ENCODE data around the gene PSG5. TPM values are rescaled to one million over a fixed set of nuclear protein-coding genes. Genes with fewer than 3 reads are reported as not detected.
"Not testable (repeated sequence)": the region's sequence is repeated elsewhere in the genome, so short reads cannot be mapped to it uniquely, and the experiment has no call there.

The PSG5 gene
- total and polyA plus RNA-seq, 9 donors = 0.22 to 0.80 (median 0.41) TPM

GRCh38 chr19:43207991-43208390, 21.7 kb upstream of the PSG5 start:
- H3K27ac ChIP-seq (ENCODE audit: low read length) = no peak overlapping the region
- no peaks in the 10 kb centered on the region for H3K9me3 ChIP-seq (replicated peaks; ENCODE audit: control insufficient read depth, low read depth, low read length)
- no peaks in the 10 kb centered on the region for H3K27me3 ChIP-seq (ENCODE audit: control insufficient read depth, insufficient read depth, low read length)
- WGBS (ENCODE audit: insufficient coverage) = 73% methylated on average over 4 of the region's 4 CpGs
- H3K4me1 ChIP-seq (ENCODE audit: control insufficient read depth, insufficient read depth, low read length) = no peaks in the 10 kb centered on the region
- H3K36me3 ChIP-seq (ENCODE audit: control insufficient read depth, insufficient read depth, low read length) = no peaks in the 10 kb centered on the region
- H3K4me3 ChIP-seq (ENCODE audit: low read length) = no peak overlapping the region
- DNase-seq = no peak

DNA sequence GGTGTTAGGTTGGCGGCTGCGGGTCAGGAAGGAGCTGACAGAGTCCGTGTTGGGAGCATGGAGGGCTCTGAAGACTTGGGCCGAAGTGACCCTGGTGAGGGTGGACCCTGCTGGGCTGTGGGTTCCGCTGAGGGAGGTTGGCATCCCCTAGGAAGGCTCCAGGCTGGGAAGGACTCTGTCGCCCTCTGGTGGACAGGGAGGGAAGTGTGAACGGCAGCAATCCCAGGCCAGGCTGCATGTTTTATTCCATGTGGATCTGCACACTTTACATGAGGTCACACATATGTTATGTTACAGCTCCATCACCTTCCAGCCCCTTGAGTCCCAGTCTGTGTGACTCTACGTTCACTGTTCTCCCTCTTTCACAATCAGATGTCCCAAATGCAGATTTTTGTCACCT, 20.8 kb upstream of the PSG5 start:
- H3K4me1 ChIP-seq (ENCODE audit: control insufficient read depth, insufficient read depth, low read length) = not testable (repeated sequence)

DNA sequence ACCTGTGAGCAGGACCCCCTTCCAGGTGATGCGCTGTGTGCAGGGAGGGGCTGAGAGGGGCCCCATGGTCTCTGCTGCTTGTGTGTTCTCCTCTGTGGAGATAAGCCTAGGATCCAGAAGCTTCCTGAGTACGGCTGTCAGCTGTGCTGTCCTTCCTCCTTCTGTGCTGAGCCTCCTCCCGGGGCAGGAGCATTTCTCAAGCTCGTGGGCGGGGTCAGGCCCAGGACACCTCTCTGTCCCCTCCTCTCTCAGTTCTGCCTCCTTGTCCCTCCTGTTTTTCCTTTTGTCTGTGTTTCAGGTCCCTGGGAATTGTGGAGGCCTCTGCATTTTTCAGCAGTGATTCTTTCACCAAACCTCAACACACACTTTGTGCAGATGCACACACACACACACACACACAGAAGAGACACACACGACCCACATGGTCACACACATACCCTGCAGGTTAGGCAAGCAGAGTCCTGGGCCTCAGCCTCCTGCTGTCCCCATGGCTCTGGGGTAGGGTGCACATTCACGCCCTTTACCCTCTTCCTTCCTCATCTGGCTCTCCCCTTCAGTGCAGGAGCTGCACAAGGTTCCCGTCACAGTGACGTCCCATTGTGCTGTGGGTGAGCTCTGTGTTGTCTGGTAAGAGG, 19.3 kb upstream of the PSG5 start, which contains the start of gene PSG4:
PSG4 (minus strand) TSS at position 168 of the 635 bp plus-strand sequence; CDS start at position 66, 102 bp downstream.
- H3K27ac ChIP-seq (ENCODE audit: low read length); H3K36me3 ChIP-seq (ENCODE audit: control insufficient read depth, insufficient read depth, low read length); H3K4me3 ChIP-seq (ENCODE audit: low read length); H3K27me3 ChIP-seq (ENCODE audit: control insufficient read depth, insufficient read depth, low read length); H3K9me3 ChIP-seq (replicated peaks; ENCODE audit: control insufficient read depth, low read depth, low read length); H3K4me1 ChIP-seq (ENCODE audit: control insufficient read depth, insufficient read depth, low read length); DNase-seq: not testable (repeated sequence)
- no CpG with 5 or more reads among the region's 9 CpGs for WGBS (ENCODE audit: insufficient coverage)

More for the DNA sequence above, 20.8 kb upstream of the PSG5 start:
- H3K27me3 ChIP-seq (ENCODE audit: control insufficient read depth, insufficient read depth, low read length); H3K27ac ChIP-seq (ENCODE audit: low read length); H3K36me3 ChIP-seq (ENCODE audit: control insufficient read depth, insufficient read depth, low read length); H3K9me3 ChIP-seq (replicated peaks; ENCODE audit: control insufficient read depth, low read depth, low read length); H3K4me3 ChIP-seq (ENCODE audit: low read length): not testable (repeated sequence)
- peak; percentile 1 for DNase-seq
- WGBS (ENCODE audit: insufficient coverage) = 69% methylated on average over 2 of the region's 8 CpGs

GRCh38 chr19:43203611-43204010, 17.3 kb upstream of the PSG5 start:
- H3K27ac ChIP-seq (ENCODE audit: low read length); H3K4me1 ChIP-seq (ENCODE audit: control insufficient read depth, insufficient read depth, low read length); H3K36me3 ChIP-seq (ENCODE audit: control insufficient read depth, insufficient read depth, low read length); H3K4me3 ChIP-seq (ENCODE audit: low read length); H3K9me3 ChIP-seq (replicated peaks; ENCODE audit: control insufficient read depth, low read depth, low read length); H3K27me3 ChIP-seq (ENCODE audit: control insufficient read depth, insufficient read depth, low read length); DNase-seq: not testable (repeated sequence)
- WGBS (ENCODE audit: insufficient coverage) = no CpG with 5 or more reads among the region's 7 CpGs

- H3K36me3 ChIP-seq (ENCODE audit: control insufficient read depth, insufficient read depth, low read length); H3K27me3 ChIP-seq (ENCODE audit: control insufficient read depth, insufficient read depth, low read length); H3K9me3 ChIP-seq (replicated peaks; ENCODE audit: control insufficient read depth, low read depth, low read length); H3K27ac ChIP-seq (ENCODE audit: low read length); H3K4me3 ChIP-seq (ENCODE audit: low read length); H3K4me1 ChIP-seq (ENCODE audit: control insufficient read depth, insufficient read depth, low read length); DNase-seq: not testable (repeated sequence)
- 88% methylated on average over 1 of the region's 2 CpGs for WGBS (ENCODE audit: insufficient coverage)
Measured at GRCh38 chr19:43201891-43202290, 15.6 kb upstream of the PSG5 start.

GRCh38 chr19:43201337-43201801, 15.0 kb upstream of the PSG5 start:
- not testable (repeated sequence) for H3K27ac ChIP-seq (ENCODE audit: low read length); H3K4me1 ChIP-seq (ENCODE audit: control insufficient read depth, insufficient read depth, low read length); H3K36me3 ChIP-seq (ENCODE audit: control insufficient read depth, insufficient read depth, low read length); H3K4me3 ChIP-seq (ENCODE audit: low read length); H3K27me3 ChIP-seq (ENCODE audit: control insufficient read depth, insufficient read depth, low read length); DNase-seq; H3K9me3 ChIP-seq (replicated peaks; ENCODE audit: control insufficient read depth, low read depth, low read length)
- 74% methylated on average over 5 of the region's 7 CpGs for WGBS (ENCODE audit: insufficient coverage)

GRCh38 chr19:43198686-43199419, 12.5 kb upstream of the PSG5 start:
- H3K27ac ChIP-seq (ENCODE audit: low read length); DNase-seq; H3K9me3 ChIP-seq (replicated peaks; ENCODE audit: control insufficient read depth, low read depth, low read length); H3K4me1 ChIP-seq (ENCODE audit: control insufficient read depth, insufficient read depth, low read length); H3K4me3 ChIP-seq (ENCODE audit: low read length); H3K27me3 ChIP-seq (ENCODE audit: control insufficient read depth, insufficient read depth, low read length); H3K36me3 ChIP-seq (ENCODE audit: control insufficient read depth, insufficient read depth, low read length): not testable (repeated sequence)
- 40% methylated on average over 3 of the region's 5 CpGs for WGBS (ENCODE audit: insufficient coverage)

DNA sequence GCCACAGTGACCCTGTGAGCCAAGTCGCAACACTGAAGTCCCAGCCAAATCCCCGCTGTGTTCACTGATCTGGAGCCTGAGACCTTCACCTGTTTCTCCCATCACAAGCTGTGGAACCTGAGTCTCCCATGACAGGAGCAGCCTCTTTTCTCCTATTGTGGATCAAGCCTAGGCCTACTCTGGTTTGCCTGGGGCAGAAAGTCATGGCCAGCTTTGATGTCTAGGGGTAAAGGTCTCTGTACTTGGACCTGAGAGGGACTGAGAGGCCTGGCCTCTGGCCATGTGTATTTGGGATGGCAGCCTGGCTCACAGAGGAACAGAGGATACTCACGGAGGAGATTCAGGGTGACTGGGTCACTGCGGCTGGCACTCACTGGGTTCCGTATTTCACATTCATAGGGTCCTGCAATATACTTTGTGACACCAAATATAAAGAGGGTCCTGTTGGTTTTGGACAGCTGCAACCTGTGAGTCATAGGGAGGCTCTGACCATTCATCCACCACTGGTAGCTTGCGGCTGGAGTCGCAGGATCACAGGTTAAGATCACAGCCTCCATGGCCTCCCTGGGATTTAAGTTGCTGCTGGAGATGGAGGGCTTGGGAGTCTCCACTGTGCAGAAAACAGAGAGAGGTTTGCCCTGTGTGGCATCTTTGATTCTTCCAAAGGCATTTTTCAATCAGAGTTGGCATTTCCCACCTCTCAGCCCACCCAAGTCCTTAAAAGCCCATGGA, 11.5 kb upstream of the PSG5 start:
- no CpG with 5 or more reads among the region's 7 CpGs for WGBS (ENCODE audit: insufficient coverage)
- H3K27me3 ChIP-seq (ENCODE audit: control insufficient read depth, insufficient read depth, low read length); DNase-seq; H3K9me3 ChIP-seq (replicated peaks; ENCODE audit: control insufficient read depth, low read depth, low read length); H3K27ac ChIP-seq (ENCODE audit: low read length); H3K4me3 ChIP-seq (ENCODE audit: low read length); H3K36me3 ChIP-seq (ENCODE audit: control insufficient read depth, insufficient read depth, low read length); H3K4me1 ChIP-seq (ENCODE audit: control insufficient read depth, insufficient read depth, low read length): not testable (repeated sequence)

DNA sequence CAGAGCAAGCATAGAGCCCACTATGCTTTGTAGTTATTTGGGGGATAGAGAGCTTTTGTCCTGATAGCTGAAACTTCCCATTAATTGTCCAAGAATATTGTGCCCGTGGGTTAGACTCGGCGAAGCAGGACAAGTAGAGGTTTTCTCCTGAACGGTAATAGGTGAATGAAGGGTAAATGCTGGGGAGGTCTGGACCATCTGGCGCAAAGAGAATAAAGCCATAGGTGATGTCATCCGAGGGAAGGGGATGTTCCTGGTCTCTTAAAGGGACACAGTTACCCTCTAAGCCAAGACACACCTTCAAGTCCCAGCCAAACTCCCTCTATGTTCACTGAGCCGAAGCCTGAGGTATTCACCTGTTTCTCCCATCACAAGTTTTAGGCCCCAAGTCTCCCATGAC, 8.1 kb upstream of the PSG5 start:
- H3K9me3 ChIP-seq (replicated peaks; ENCODE audit: control insufficient read depth, low read depth, low read length); DNase-seq; H3K4me1 ChIP-seq (ENCODE audit: control insufficient read depth, insufficient read depth, low read length); H3K27ac ChIP-seq (ENCODE audit: low read length); H3K27me3 ChIP-seq (ENCODE audit: control insufficient read depth, insufficient read depth, low read length); H3K36me3 ChIP-seq (ENCODE audit: control insufficient read depth, insufficient read depth, low read length); H3K4me3 ChIP-seq (ENCODE audit: low read length): not testable (repeated sequence)
- 100% methylated on average over 1 of the region's 7 CpGs for WGBS (ENCODE audit: insufficient coverage)

DNA sequence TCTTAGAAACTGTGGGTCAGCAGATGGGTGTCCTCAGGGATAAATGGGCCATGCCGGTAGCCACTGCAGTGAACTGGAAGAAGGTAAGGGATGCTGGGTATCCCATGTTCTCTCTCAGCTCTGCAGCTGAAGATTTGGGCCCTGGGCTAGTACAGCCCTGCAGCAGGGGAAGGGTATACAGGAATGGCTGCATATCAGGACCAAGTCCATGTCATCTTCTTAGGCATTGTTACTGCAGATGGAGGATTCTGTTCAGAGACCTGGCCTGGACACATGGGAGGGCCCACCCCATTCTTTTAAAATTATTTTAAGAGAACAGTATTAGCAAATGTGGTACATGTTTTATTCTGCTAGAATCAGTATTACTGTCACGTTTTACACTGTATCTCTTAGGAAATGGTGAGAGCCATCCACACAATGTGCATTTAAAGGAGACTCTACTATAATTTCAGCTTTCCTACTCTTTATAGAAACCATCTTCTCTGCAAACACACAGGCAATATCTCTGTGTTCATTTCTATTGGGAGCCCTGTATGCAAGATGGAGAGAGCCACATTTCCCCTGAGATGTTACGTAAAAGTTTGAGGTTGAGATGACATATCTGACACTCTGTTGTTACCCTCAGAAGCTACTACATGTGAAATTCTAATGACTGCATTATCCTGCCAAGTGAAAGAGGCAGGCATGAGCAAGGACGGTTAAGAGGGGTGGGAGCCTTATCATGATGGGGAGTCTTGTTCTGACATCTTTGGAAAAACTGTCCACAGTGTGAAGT, 6.2 kb upstream of the PSG5 start:
- not testable (repeated sequence) for H3K4me1 ChIP-seq (ENCODE audit: control insufficient read depth, insufficient read depth, low read length); H3K9me3 ChIP-seq (replicated peaks; ENCODE audit: control insufficient read depth, low read depth, low read length); H3K36me3 ChIP-seq (ENCODE audit: control insufficient read depth, insufficient read depth, low read length); H3K27ac ChIP-seq (ENCODE audit: low read length); H3K4me3 ChIP-seq (ENCODE audit: low read length); DNase-seq; H3K27me3 ChIP-seq (ENCODE audit: control insufficient read depth, insufficient read depth, low read length)
- WGBS (ENCODE audit: insufficient coverage) = 40% methylated on average over 2 of the region's 4 CpGs
